Measurements from ENCODE around the gene POMGNT1.

DNA sequence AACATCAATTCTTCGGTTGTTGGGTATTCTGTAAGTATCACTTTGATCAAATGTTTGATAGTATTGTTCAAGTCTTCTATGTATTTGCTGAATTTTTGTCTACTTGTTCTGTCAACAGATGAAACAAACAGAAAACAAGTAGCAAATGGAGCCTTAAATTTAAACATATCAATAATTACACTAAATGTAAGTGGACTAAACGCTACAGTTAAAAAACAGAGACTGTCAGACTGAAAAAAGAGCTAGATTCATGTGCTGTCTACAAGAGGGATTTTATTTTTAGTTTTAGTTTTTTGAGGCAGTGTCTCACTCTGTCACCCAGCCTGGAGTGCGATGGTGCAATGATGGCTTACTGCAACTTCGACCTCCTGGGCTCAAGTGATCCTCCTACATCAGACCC, 38.6 kb upstream of the POMGNT1 start:
- no peak for TF ChIP-seq EZH2 (IDR thresholded peaks at IDR 0.05; ENCODE audit: borderline replicate concordance, low read length)
- TF ChIP-seq CTCF (conservative IDR thresholded peaks at IDR 0.05 in 1 of 2, IDR thresholded peaks at IDR 0.05 in 1 of 2; ENCODE audit: extremely low read depth in 1 of 2, insufficient read depth in 1 of 2, low read depth in 1 of 2, low read length in 2 of 2) = no peak
